B cell (primary cell): Measurements from ENCODE around the gene ARHGAP40. TPM values are rescaled to one million over a fixed set of nuclear protein-coding genes. Genes with fewer than 3 reads are reported as not detected.

Experiments
- ATAC-seq: fragments of 200-7000 bp; cut with Tn5 transposase; one replicate; pipeline ENCODE4 v1.10.0; 2021; ENCODE audit warnings: low read depth, mild to moderate bottlenecking, moderate number of reproducible peaks, moderate library complexity
- CTCF ChIA-PET: fragments of 350-600 bp; sonication (Branson Sonifier 250); formaldehyde crosslinking; loops from one replicate; lab custom pipeline; 2021; ENCODE audit warnings: antibody characterized with exemption, inconsistent platforms; lab: Charles Lee
- POLR2A ChIA-PET: fragments of 350-600 bp; sonication (Branson Sonifier 250); formaldehyde crosslinking; loops from one replicate; lab custom pipeline; 2021; ENCODE audit warnings: antibody characterized with exemption; lab: Charles Lee
- DNase-seq: peaks from one replicate; pipeline ENCODE4 v3.0.0; 2013
- H2AFZ ChIP-seq: 2 replicates; pipeline ENCODE4 v1.6.1; 2012; ENCODE audit warnings: mild to moderate bottlenecking, low read depth, low read length; ENCODE audit not compliant: insufficient read depth, poor library complexity, severe bottlenecking
- H3K27ac ChIP-seq, 2 donors: 1 replicate in 1 of 2; 2 replicates in 1 of 2; pipeline ENCODE4 v1.5.1; 2012 to 2013; ENCODE audit warnings: low read length in 2 of 2, mild to moderate bottlenecking in 2 of 2, moderate library complexity in 1 of 2
- H3K27me3 ChIP-seq, 4 experiments: fragments of 200-600 bp in 1 of 4; sonication (generic) in 1 of 4; replicated peaks in 1 of 4; 1 replicate in 2 of 4; 2 replicates in 2 of 4; pipeline versions ENCODE4 v1.6.1 to v1.7.0; 2013 to 2016; ENCODE audit warnings: low read length in 3 of 4, mild to moderate bottlenecking in 2 of 4, mixed read lengths in 1 of 4, moderate library complexity in 1 of 4; ENCODE audit not compliant: insufficient read depth in 4 of 4, control insufficient read depth in 3 of 4; ENCODE audit errors: control extremely low read depth in 1 of 4
- H3K36me3 ChIP-seq, 2 experiments: replicated peaks in 1 of 2; 1 replicate in 1 of 2; 2 replicates in 1 of 2; pipeline versions ENCODE4 v1.6.1 to v1.7.1; 2013; ENCODE audit warnings: low read length in 1 of 2; ENCODE audit not compliant: insufficient read depth in 2 of 2, control insufficient read depth in 1 of 2; ENCODE audit errors: control extremely low read depth in 1 of 2, extremely low read depth in 1 of 2
- H3K4me1 ChIP-seq, 2 donors: fragments of 200-600 bp in 1 of 2; sonication (generic) in 1 of 2; 1 replicate in 1 of 2; 2 replicates in 1 of 2; pipeline versions ENCODE4 v1.5.1 to v1.6.1; 2013 to 2017; ENCODE audit warnings: low read length in 2 of 2; ENCODE audit not compliant: control insufficient read depth in 2 of 2, insufficient read depth in 2 of 2
- H3K4me2 ChIP-seq: replicated peaks from 2 replicates; pipeline ENCODE3; 2012; ENCODE audit warnings: mild to moderate bottlenecking, low read depth, low read length; ENCODE audit not compliant: poor library complexity, severe bottlenecking
- H3K4me3 ChIP-seq, 5 experiments: fragments of 200-600 bp in 1 of 5; sonication (generic) in 1 of 5; 1 replicate in 3 of 5; 2 replicates in 2 of 5; pipeline versions ENCODE4 v1.5.1 to v1.7.0; 2011 to 2016; ENCODE audit warnings: low read length in 4 of 5, mild to moderate bottlenecking in 4 of 5, low read depth in 2 of 5, control low read depth in 1 of 5, moderate library complexity in 1 of 5; ENCODE audit not compliant: insufficient read depth in 1 of 5; ENCODE audit errors: control extremely low read depth in 1 of 5, extremely low read depth in 1 of 5
- H3K79me2 ChIP-seq: fragments of 200-600 bp; sonication (generic); one replicate; pipeline ENCODE4 v1.6.0; 2016; ENCODE audit warnings: low read length; ENCODE audit not compliant: control insufficient read depth, insufficient read depth
- H3K9ac ChIP-seq: fragments of 200-600 bp; sonication (generic); 2 replicates; pipeline ENCODE4 v1.6.1; 2017; ENCODE audit warnings: mild to moderate bottlenecking, low read length, moderate library complexity
- H3K9me3 ChIP-seq, 3 donors: one replicate each; pipeline versions ENCODE4 v1.6.1 to v1.7.1; 2013; ENCODE audit warnings: low read length in 2 of 3; ENCODE audit not compliant: control insufficient read depth in 2 of 3, insufficient read depth in 1 of 3; ENCODE audit errors: control extremely low read depth in 1 of 3
- H4K20me1 ChIP-seq: 2 replicates; pipeline ENCODE4 v1.6.0; 2012; ENCODE audit warnings: mild to moderate bottlenecking, low read length; ENCODE audit not compliant: insufficient read depth, control insufficient read depth, poor library complexity, severe bottlenecking
- H3K27ac Mint-ChIP-seq: one replicate; pipeline ENCODE4 v1.8.0; 2021; ENCODE audit warnings: mixed read lengths
- H3K27me3 Mint-ChIP-seq: one replicate; pipeline ENCODE4 v1.8.0; 2021; ENCODE audit warnings: mixed read lengths
- H3K4me1 Mint-ChIP-seq: one replicate; pipeline ENCODE4 v1.8.0; 2021; ENCODE audit warnings: mixed read lengths
- H3K4me3 Mint-ChIP-seq: one replicate; pipeline ENCODE4 v1.8.0; 2021; ENCODE audit warnings: mixed read lengths
- H3K9me3 Mint-ChIP-seq: one replicate; pipeline ENCODE4 v1.8.0; 2022; ENCODE audit warnings: mixed read lengths; ENCODE audit not compliant: insufficient read depth
- EZH2 ChIP-seq: IDR thresholded peaks from 2 replicates; pipeline ENCODE4 v1.6.1; 2012; ENCODE audit warnings: borderline replicate concordance, low read depth, mild to moderate bottlenecking, moderate library complexity, low read length; ENCODE audit not compliant: insufficient read depth, poor library complexity, severe bottlenecking
- WGBS: methylation state at CpG from one replicate; pipeline ENCODE4 v1.1.5; 2013; ENCODE audit warnings: missing lambda C conversion rate; ENCODE audit not compliant: insufficient coverage; 5-methylcytosine and 5-hydroxymethylcytosine counted together
- intact Hi-C: fragments of 100-400 bp; cut with micrococcal nuclease; formaldehyde crosslinking; loops from one replicate; pipeline ENCODE4 v1.10.0; 2022
- polyA plus RNA-seq: library from polyadenylated mRNA; depleted of rRNA; stranded (reverse); fragments of >200 nt; gene quantifications from 2 replicates; pipeline ENCODE4 v1.2.3, GENCODE V29; 2012
- total RNA-seq, 2 donors: library from RNA; stranded (reverse); fragments of 120-200 nt in 1 of 2; gene quantifications; 1 replicate in 1 of 2; 2 replicates in 1 of 2; pipeline versions ENCODE4 v1.2.3 to v1.2.4, GENCODE V29; 2013 to 2022
- TF ChIP-seq, protein P1 (sequence below): fragments of 200-600 bp; IDR thresholded peaks from one replicate; pipeline ENCODE4 v1.8.0; 2022; ENCODE audit warnings: antibody characterized with exemption, mild to moderate bottlenecking

ARHGAP40 gene
- total and polyA plus RNA-seq, 2 donors (not counting 1 experiment from before 2014, with no cell fraction given) = not detected

DNA sequence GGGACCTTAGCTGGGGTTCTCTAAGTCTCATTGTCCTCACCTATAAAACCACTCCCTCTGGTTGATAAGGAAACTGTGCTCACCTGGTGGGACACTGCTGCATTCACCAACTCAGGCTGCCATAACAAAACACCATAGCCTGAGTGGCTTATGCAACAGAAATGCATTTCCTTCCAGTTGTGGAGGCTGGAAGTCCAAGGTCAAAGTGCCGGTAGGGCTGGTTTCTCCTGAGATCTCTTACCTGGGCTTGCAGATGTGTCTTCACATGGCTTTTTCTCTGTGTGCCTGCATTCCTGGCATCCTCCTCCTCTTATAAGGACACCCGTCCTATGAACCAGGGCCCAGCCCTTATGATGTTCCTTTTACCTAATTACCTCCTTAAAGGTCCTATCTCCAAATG is 62.7 kb downstream of the ARHGAP40 start:
- no peak overlapping the region for H3K27ac Mint-ChIP-seq
- no peak overlapping the region for H3K4me3 Mint-ChIP-seq
- WGBS = 93% methylated on average over 2 of the region's 2 CpGs
- H3K36me3 ChIP-seq = no peaks in the 10 kb centered on the region
- H3K9me3 ChIP-seq = peaks cover 0 to 9% (median 3%) of the 10 kb centered on the region in 3 donors
- no peak overlapping the region for H3K4me3 ChIP-seq
- H3K4me1 ChIP-seq = no peaks in the 10 kb centered on the region
- ChIA-PET POLR2A (no interaction called here), CTCF (no interaction called here)
- no peak overlapping the region for H3K4me2 ChIP-seq
- ATAC-seq (no peak), DNase-seq (no peak)
- no peaks in the 10 kb centered on the region for H3K9me3 Mint-ChIP-seq
- H4K20me1 ChIP-seq = no peaks in the 10 kb centered on the region
- TF ChIP-seq, protein P1, sequence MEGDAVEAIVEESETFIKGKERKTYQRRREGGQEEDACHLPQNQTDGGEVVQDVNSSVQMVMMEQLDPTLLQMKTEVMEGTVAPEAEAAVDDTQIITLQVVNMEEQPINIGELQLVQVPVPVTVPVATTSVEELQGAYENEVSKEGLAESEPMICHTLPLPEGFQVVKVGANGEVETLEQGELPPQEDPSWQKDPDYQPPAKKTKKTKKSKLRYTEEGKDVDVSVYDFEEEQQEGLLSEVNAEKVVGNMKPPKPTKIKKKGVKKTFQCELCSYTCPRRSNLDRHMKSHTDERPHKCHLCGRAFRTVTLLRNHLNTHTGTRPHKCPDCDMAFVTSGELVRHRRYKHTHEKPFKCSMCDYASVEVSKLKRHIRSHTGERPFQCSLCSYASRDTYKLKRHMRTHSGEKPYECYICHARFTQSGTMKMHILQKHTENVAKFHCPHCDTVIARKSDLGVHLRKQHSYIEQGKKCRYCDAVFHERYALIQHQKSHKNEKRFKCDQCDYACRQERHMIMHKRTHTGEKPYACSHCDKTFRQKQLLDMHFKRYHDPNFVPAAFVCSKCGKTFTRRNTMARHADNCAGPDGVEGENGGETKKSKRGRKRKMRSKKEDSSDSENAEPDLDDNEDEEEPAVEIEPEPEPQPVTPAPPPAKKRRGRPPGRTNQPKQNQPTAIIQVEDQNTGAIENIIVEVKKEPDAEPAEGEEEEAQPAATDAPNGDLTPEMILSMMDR = no peak
- no peak for TF ChIP-seq EZH2
- H3K79me2 ChIP-seq = no peaks in the 10 kb centered on the region
- no peak overlapping the region for H3K27ac ChIP-seq
- no peak overlapping the region for H3K9ac ChIP-seq
- H3K27me3 ChIP-seq = peaks cover 0 to 28% (median 9%) of the 10 kb centered on the region in 4 experiments
- H2AFZ ChIP-seq = no peak overlapping the region
- intact Hi-C loops = no loop called here
- H3K27me3 Mint-ChIP-seq = peaks cover 58% of the 10 kb centered on the region
- no peaks in the 10 kb centered on the region for H3K4me1 Mint-ChIP-seq

DNA sequence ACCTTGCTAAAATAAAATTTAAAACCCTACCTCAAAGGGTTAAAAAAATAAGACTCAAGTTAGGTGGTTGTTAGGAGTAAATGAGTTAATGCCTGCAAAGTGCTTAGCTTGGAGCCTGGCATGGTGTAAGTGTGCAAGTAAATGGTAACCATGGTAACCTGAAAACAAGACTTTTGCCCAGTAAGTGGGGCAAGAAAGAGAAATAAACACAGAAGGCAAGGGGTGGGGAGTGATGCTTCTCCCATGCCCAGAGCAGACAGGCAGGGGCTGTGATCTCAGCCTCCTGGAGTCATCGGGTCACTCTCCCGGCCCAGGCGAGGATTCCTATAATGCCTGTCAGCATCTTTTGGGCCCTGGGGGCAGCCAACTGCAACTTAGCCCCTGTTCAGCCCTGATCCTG is 63.5 kb downstream of the ARHGAP40 start:
- Histone ChIP-seq H3K27ac (no peak overlapping the region), H2AFZ (no peak overlapping the region), H3K4me1 (no peaks in the 10 kb centered on the region), H4K20me1 (no peaks in the 10 kb centered on the region), H3K9ac (no peak overlapping the region), H3K36me3 (no peaks in the 10 kb centered on the region), H3K9me3 (peaks cover 0 to 9% (median 3%) of the 10 kb centered on the region in 3 donors), H3K79me2 (no peaks in the 10 kb centered on the region), H3K4me2 (no peak overlapping the region), H3K27me3 (peaks cover 0 to 30% (median 10%) of the 10 kb centered on the region in 4 experiments), H3K4me3 (no peak overlapping the region)
- Mint-ChIP-seq H3K27ac (no peak overlapping the region), H3K27me3 (peaks cover 60% of the 10 kb centered on the region), H3K9me3 (no peaks in the 10 kb centered on the region), H3K4me1 (no peaks in the 10 kb centered on the region), H3K4me3 (no peak overlapping the region)
- no peak for DNase-seq
- ATAC-seq = no peak
- intact Hi-C loops = no loop called here
- no peak for TF ChIP-seq EZH2
- TF ChIP-seq, protein P1 = no peak
- CTCF ChIA-PET = no interaction called here
- WGBS = 92% methylated on average over 3 of the region's 3 CpGs
- POLR2A ChIA-PET = no interaction called here
